Measurements from ENCODE around the gene ATRAID.

ATRAID gene

DNA sequence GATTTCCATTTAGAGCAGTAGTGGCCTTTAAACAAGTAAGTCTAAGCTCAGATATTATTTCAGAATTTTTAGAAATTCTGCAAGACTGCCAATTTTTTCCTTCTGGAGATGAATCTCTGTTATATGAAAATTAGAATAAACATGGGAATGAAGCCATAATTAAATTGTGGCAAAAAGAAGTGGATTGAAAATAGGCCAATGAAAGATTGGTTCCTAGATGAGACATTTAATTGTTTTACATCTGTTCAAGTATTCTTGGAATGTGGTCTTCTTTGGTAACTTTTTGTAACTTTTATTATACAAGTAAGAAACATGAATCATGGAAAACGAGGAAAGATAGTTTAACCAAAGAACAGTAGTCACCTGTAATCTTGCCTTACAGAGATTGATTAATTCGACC lies 15.7 kb downstream of the ATRAID start:
- in situ Hi-C loops (cut with HindIII; ENCODE audit: low sequenced_read_pairs) = no loop called here
- TF ChIP-seq, protein P1, sequence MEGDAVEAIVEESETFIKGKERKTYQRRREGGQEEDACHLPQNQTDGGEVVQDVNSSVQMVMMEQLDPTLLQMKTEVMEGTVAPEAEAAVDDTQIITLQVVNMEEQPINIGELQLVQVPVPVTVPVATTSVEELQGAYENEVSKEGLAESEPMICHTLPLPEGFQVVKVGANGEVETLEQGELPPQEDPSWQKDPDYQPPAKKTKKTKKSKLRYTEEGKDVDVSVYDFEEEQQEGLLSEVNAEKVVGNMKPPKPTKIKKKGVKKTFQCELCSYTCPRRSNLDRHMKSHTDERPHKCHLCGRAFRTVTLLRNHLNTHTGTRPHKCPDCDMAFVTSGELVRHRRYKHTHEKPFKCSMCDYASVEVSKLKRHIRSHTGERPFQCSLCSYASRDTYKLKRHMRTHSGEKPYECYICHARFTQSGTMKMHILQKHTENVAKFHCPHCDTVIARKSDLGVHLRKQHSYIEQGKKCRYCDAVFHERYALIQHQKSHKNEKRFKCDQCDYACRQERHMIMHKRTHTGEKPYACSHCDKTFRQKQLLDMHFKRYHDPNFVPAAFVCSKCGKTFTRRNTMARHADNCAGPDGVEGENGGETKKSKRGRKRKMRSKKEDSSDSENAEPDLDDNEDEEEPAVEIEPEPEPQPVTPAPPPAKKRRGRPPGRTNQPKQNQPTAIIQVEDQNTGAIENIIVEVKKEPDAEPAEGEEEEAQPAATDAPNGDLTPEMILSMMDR (IDR thresholded peaks at IDR 0.05; ENCODE audit: low read depth, low read length, missing control alignments) = no peak
- DNase-seq (ENCODE audit: low read depth) = no peak

GRCh38 chr2:27231921-27232320 lies 20.1 kb downstream of the ATRAID start:
- in situ Hi-C loops (cut with HindIII; ENCODE audit: low sequenced_read_pairs) = no loop called here
- TF ChIP-seq, protein P1 (IDR thresholded peaks at IDR 0.05; ENCODE audit: low read depth, low read length, missing control alignments) = no peak
- H3K4me3 ChIP-seq (ENCODE audit: low read depth, low read length) = no peak overlapping the region

More for the DNA sequence above, 15.7 kb downstream of the ATRAID start:
- H3K4me3 ChIP-seq (ENCODE audit: low read depth, low read length) = no peak overlapping the region

DNA sequence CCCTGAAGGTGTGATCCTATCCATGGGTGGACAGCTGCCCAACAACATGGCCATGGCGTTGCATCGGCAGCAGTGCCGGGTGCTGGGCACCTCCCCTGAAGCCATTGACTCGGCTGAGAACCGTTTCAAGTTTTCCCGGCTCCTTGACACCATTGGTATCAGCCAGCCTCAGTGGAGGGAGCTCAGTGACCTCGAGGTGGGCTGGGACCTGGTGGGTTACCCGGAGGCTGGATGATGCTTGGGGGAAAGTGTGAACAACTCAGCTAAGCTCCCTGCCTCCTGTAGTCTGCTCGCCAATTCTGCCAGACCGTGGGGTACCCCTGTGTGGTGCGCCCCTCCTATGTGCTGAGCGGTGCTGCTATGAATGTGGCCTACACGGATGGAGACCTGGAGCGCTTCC lies 21.5 kb downstream of the ATRAID start:
- no peak for DNase-seq (ENCODE audit: low read depth)
- TF ChIP-seq, protein P1 (IDR thresholded peaks at IDR 0.05; ENCODE audit: low read depth, low read length, missing control alignments) = no peak
- in situ Hi-C loops (cut with HindIII; ENCODE audit: low sequenced_read_pairs) = no loop called here
- H3K4me3 ChIP-seq (ENCODE audit: low read depth, low read length) = no peak overlapping the region

More at GRCh38 chr2:27231921-27232320, 20.1 kb downstream of the ATRAID start:
- DNase-seq (ENCODE audit: low read depth) = no peak

DNA sequence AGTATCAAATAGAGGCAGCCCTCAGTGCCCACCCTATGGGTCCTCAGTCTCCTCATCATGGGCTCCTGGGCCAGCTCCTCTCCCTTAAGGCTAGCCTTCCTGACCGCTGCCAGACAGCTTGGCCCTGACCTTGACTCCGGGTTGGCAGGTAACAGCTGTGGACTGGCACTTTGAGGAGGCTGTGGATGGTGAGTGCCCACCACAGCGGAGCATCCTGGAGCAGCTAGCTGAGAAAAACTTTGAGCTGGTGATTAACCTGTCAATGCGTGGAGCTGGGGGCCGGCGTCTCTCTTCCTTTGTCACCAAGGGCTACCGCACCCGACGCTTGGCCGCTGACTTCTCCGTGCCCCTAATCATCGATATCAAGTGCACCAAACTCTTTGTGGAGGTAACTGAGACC lies 24.3 kb downstream of the ATRAID start:
- in situ Hi-C loops (cut with HindIII; ENCODE audit: low sequenced_read_pairs) = no loop called here
- no peak for DNase-seq (ENCODE audit: low read depth)
- H3K4me3 ChIP-seq (ENCODE audit: low read depth, low read length) = no peak overlapping the region
- TF ChIP-seq, protein P1 (IDR thresholded peaks at IDR 0.05; ENCODE audit: low read depth, low read length, missing control alignments) = no peak

GRCh38 chr2:27236626-27237025 lies 24.8 kb downstream of the ATRAID start:
- TF ChIP-seq, protein P1 (IDR thresholded peaks at IDR 0.05; ENCODE audit: low read depth, low read length, missing control alignments) = no peak
- DNase-seq (ENCODE audit: low read depth) = no peak
- no peak overlapping the region for H3K4me3 ChIP-seq (ENCODE audit: low read depth, low read length)
- in situ Hi-C loops (cut with HindIII; ENCODE audit: low sequenced_read_pairs) = no loop called here

GRCh38 chr2:27237341-27237945 lies 25.6 kb downstream of the ATRAID start:
- no peak overlapping the region for H3K4me3 ChIP-seq (ENCODE audit: low read depth, low read length)
- TF ChIP-seq, protein P1 (IDR thresholded peaks at IDR 0.05; ENCODE audit: low read depth, low read length, missing control alignments) = no peak
- in situ Hi-C loops (cut with HindIII; ENCODE audit: low sequenced_read_pairs) = no loop called here
- DNase-seq (ENCODE audit: low read depth) = no peak

Measured in astrocyte of the cerebellum (primary cell).